H1 (cell line): ENCODE results near the gene SCFD1.

ENCODE experiments used
- CEBPB ChIP-seq: IDR thresholded peaks from 2 replicates; pipeline ENCODE4 v1.6.1; 2012; ENCODE audit warnings: low read depth, low read length
- POLR2A ChIP-seq, 2 experiments: IDR thresholded peaks; 1 replicate in 1 of 2; 2 replicates in 1 of 2; pipeline ENCODE4 v1.6.1; 2011; ENCODE audit warnings: low read depth in 2 of 2, low read length in 2 of 2, mild to moderate bottlenecking in 2 of 2; ENCODE audit errors: control extremely low read depth in 1 of 2

DNA sequence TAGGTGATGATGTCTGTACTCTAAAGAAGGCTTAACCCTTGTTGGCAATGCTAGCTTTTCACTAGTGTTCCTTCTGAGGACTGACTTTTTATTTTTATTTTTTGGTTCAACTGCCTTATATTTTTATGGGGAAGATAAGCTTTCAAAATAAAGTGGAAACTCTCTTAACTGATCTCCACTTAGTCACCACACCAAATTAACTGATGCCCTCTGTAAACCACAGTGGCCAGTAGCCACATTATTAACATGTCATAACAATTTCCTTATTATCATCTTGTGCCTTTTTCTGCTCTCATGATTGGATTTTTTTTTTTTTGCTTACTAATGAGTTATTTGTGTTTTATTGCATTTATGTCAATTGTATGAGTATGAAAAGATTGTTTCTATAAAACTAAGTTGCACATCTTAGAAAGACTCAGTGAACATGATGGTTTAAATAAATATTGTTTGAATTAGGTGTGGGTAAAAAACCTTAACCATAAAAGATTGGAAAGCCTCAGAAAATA, 56.9 kb downstream of the SCFD1 start:
- TF ChIP-seq POLR2A (IDR thresholded peaks at IDR 0.05; ENCODE audit: control extremely low read depth in 1 of 2, low read depth in 2 of 2, low read length in 2 of 2) (no peak), CEBPB (no peak)
